HG03280 (cell line): ENCODE results near the gene SCAMP1.
"Not testable (repeated sequence)": the region's sequence is repeated elsewhere in the genome, so short reads cannot be mapped to it uniquely, and the experiment has no call there.

Experiments used
- ATAC-seq: cut with Tn5 transposase; IDR thresholded peaks from one replicate; pipeline ENCODE4 v1.9.1; 2021; ENCODE audit warnings: mild to moderate bottlenecking, moderate library complexity; ENCODE audit not compliant: unreplicated experiment

The SCAMP1 gene

DNA sequence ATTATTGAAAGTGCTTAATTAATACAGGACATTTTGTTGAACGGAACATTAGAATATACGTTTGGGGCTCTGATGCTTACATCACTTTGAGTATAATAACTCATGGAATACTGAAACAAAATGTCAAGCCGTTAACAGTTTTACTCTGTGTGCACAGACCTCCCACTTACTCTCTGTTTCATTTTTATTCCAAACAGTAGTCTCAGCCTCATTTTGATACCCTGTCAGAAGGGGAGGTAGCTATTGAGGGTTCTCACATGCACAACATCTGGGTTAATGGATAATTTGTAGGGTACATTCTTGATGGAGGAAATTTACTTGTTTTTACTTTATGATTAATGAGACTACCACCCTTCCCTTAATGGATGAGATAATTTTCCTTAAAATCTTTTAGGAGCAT lies 59.0 kb downstream of the SCAMP1 start:
- ATAC-seq, result no peak

DNA sequence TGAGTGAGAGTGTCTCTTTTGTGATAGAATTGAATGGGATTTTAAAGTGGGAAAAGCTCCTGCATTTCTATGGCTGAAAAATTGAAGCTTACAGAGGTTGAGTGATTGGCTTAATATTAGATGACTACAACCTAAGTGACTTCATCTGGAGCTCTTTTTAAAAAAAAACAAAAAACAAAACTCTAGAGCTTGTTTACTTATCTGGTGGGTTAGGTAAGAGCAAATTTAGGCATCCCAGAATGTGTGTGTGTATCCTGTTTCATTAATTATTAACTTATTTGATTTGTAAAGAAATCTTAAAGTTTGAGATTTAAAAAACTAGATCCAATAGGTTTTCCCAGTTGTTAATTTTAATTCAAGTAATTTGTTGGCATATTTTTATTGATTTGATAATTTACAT lies 60.1 kb downstream of the SCAMP1 start:
- no peak for ATAC-seq

DNA sequence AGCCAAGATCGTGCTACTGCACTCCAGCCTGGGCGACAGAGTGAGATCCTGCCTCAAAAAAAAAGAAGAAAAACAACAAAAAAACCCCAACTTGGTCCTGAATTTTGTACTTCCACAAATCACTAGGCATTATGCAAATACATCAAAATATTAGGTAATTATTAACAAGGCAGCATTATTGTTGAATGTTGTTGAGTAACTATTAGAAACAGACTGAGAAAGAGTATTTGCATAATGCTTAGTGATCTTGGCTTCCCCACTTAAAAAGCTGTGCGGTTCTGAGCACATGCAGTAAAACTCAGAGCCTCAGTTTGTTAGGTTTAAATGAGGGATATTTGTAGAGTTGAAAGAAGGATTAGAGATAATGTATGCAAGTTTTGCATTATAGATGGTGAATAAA lies 64.2 kb downstream of the SCAMP1 start:
- ATAC-seq, result no peak

DNA sequence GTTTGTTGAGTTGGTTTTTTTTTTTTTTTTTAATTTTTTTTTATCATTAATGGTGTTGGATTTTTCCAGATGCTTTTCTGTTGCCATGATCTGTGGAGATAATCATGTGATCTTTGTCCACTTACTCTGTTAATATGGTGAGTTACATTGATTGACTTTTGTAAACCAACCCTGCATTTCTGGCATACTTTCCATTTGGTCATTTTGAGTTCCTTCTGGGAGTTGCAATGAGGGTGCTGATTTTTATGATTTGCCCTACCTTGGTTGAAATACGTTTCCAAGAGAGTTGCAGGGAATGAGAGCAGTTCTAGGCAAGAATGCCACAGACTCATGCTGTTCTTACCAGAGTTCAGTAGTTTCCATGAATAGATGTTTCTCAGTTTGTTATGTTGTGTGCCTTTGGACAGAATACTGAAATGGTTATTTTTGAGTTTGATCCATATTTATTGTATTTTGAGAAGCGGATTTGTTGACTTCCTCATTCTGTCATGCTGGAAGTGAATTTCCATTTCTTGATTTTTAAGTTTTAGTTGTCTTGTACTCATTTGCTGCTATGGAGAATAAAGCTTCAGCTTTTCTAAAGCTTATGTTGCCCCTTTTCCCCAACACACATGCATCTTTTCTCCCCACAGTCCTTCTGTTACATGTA lies 69.0 kb downstream of the SCAMP1 start:
- no peak for ATAC-seq

DNA sequence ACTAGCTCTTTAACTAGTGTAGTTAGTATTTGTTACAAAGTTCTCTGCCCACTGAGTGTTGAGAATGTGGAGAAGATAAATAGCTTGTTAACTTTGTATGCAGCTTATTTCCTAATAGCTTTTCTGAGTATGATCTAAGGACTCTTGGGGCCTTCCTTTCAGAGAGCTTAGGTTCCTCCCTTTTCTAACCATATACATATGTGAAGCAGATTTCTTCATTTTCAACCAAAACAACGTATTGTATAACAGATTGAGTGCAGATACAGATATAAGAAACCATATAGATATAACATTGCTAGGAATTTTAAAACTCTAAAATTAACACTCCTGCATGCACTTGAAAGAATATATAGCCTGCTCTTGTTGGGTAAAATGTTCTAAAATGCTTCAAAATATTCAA lies 70.4 kb downstream of the SCAMP1 start:
- no peak for ATAC-seq

DNA sequence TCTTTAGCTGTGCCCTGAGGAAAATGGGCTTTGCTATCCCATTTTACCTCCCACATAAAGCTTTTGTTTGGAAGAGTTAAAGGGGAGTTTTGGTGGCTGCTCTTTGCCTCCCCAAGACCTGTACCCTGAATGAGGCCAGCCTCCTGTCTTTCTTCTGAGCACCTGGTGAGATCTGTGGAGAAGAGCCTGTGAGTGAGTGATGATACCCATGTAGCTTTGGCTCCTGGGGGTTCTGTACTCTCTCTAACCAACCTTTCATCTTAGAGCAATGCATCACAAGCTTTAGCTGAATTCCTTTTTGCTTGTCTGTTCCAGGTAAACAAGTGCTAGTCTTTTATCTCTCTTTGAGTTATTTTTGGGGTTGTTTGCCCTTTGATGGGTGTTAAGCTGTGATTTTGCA lies 73.6 kb downstream of the SCAMP1 start:
- no peak for ATAC-seq

DNA sequence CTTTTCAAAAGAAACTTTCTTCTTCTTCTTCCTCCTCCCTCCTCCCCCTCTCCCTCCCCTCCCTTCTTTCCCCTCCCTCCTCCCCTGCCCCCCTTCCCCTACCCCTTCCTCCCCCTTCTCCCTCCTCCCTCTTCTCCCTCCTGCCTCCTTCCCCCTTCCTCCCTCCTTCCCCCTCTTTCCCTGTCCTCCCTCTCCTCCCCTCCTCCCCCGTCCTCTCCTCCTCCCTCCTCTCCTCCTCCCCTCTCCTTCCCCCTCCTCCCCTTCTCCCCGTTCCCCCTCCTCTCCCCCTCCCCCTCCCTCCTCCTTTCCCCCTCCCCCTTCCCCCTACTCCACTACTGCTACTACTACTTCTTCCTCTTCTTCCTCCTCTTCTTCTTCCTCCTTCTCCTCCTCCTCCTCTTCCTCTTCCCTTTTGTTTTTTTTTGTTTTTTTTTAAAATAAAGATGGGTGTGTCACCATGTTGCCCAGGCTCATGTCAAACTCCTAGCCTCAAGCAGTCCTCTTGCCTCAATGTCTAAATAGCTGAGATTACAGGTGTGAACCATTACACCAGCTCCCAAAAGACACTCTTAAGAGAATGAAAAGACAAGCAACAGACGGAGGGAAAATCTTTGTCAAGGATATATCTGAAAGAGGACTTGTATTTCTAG lies 87.5 kb downstream of the SCAMP1 start:
- ATAC-seq, result no peak

DNA sequence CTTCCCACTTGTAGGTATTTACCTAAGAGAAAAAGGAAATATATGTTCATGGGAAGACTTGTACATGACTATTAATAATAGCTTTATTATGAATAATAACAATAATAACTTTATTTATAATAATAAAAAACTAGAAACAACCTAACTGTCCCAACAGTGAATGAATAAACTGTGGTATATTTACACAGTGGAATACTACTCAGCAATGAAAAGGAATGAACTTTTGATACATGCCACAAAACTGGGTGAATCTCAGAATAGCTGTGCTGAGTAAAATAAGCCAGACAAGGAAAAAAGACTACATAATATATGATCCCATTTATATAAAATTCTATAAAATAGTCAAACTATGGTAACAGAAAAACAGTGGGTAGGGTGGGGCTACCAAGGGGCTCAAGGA lies 88.7 kb downstream of the SCAMP1 start:
- no peak for ATAC-seq

DNA sequence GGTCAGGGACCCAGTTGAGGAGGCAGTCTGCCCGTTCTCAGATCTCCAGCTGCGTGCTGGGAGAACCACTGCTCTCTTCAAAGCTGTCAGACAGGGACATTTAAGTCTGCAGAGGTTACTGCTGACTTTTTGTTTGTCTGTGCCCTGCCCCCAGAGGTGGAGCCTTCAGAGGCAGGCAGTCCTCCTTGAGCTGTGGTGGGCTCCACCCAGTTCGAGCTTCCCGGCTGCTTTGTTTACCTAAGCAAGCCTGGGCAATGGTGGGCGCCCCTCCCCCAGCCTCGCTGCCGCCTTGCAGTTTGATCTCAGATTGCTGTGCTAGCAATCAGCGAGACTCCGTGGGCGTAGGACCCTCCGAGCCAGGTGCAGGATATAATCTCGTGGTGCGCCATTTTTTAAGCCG lies 97.1 kb downstream of the SCAMP1 start:
- not testable (repeated sequence) for ATAC-seq

DNA sequence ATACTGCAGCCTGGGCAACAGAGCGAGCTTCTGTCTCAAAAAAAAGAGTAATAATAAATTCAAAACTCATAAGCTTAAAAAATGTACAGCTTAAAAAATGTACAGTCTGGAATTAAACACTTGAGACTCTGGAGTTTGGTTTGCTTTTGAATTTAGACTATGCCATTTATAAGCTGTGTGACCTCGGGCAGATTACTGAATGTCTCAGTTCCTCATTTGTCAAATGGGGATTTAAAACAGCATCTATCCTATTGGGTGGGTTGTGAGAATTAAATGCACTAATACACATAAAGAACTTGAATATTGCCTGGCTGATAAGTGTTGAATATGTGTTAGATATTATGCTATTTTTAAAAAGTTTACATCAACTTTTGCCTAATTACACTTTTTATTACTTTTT lies 98.4 kb downstream of the SCAMP1 start:
- no peak for ATAC-seq

DNA sequence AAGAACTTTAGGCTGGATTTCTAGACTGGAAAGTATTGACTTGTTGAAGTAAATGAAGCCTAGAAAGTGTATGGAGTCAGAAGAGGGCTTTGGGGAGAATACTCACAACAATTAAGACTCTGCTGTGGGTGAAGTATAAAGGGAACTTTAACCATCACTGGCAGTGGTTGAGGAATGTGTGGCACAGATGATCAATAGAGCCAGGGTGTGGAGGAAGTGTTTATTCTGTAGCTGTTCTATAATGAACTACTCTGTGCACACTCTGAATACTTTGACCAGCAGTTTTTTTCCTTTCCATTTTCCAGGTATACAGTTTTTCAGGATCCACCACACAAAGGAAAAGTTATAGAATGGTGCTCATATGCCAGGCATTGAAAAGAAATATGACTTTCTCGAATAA lies 106.7 kb downstream of the SCAMP1 start:
- ATAC-seq, result no peak

DNA sequence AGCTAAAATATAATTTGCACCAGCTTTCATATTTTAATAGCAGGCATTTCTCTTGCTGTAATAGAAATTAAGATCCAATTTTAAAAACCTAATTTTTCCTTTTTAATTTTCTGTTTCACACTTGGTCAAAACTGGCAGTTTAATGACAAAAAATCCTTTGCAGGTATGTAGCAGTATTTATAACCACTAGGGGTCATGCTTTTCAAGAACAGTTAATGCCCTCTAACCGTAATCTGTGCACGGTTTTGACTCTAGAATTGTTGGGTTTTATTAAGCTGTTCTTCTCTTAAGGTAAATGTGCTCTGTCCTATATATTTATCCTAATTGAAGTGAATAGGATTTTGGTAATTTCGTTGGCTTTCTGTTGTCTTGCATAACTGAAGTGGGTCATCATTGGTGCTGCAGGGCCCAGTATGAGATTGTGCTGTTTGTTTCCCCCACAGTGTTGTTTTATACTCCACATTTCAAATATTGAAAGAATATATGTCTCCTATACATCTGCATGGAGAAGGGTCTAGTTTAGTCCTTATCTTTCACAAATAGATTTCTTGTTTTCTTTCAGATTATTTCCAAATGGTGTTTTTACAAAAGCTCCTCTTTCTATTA lies 107.4 kb downstream of the SCAMP1 start:
- ATAC-seq, result no peak

DNA sequence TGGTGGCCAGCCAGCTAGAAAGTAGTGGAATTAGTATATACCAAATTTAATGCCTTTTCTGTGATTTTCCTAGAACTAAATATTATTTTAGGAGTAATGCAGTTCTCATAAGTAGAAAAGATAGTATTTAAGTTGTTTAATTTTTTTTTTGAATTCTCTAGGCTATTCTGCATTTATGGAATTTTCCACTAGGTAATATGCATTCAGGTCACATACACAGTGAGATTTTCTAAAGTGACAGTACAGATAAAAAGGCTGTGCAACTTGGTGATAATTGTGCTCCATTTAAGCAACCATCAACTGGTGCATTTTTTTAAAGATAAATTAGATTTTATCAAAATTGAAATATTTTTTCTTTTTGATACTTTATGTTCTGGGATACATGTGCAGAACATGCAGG lies 111.5 kb downstream of the SCAMP1 start:
- no peak for ATAC-seq

DNA sequence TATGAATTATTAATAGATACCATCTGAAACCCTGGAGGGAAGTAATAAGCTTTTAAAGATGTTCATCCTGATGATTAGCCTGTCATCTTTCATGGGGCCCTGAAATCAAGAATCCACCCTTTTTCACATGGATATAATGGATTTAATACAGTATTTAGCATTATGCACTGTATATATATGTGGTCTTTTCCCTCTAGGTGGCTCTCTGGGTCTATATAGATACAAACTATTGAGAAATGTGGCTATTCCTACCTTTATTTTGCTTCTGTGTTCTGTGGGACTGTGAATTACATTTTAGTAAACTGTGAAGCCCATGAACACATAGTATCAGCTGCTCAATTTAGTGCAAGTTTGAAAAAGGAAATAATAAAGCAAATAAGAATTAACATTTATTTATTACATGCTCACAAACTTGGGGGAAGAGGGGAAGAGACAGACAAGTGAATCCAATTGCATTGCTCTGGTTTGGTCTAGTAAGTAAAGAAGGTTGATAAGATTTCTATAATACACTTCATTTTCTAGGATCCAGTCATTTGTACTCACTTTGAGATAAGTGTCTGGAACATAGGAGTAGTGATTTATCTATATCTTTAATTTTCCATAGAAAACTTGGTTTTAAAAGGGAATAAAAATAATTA lies 112.2 kb downstream of the SCAMP1 start:
- ATAC-seq, result no peak

DNA sequence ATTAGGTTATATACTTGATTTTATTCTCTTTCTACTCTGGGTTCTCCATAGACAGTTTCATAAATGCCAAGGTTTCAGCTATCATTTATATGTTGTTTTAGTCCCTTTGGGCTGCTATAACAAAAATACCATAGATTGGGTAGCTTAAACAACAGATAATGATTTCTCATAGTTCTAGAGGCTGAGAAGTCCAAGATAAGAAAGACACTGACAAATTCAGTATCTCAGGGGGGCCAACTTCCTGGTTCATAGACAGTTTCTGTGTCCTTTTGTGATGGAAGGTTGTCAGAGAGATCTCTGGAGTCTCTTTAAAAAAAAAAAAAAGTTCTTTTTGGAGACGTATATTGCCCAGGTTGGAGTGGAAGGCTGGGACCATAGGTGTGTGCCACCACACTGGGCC lies 113.3 kb downstream of the SCAMP1 start:
- ATAC-seq, result no peak

DNA sequence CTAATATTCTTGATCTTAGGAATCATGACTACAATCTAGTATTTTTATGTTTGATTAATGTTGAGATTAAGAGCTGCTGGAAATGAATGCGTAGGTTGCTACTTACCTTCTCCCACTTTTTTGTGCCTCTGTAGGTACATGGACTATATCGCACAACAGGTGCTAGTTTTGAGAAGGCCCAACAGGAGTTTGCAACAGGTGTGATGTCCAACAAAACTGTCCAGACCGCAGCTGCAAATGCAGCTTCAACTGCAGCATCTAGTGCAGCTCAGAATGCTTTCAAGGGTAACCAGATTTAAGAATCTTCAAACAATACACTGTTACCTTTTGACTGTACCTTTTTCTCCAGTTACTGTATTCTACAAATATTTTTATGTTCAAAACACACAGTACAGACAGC lies 115.0 kb downstream of the SCAMP1 start:
- ATAC-seq, result no peak

DNA sequence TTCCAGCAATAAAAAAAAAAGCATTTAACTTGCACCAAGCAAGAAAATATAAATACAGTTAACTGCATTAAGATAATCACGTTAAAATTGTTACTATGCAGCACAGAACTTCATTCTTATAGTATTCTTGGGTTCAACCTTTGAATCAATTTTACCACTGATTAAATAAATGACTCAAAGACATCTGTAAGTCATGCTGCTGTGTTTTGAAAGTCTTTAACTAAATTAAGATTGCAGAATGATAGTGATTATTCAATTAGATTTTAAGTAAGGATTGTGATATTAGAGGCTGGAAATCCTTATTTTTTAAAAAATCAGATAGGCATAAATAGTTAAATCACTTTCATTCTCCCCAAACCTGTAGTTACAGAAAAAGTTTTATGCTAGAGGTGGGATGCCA lies 116.4 kb downstream of the SCAMP1 start:
- no peak for ATAC-seq

DNA sequence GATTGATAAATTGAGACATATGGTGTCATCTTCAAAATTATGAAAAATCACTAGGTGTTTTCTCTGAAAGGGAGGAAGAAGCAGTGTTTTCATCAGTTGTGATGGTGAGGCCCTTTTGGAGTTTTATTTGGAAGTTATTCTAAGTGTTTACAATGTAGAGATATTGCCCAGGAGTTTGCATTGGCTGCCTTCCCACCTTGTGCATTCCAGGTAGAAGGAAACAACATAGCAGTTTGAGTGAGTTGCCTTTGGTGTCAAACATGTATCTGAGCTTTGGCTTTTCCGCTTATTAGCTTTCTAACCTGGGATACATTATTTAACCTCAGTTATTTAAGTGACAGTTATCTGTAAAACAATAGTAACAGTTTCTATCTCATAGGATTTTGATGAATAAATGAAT lies 122.5 kb downstream of the SCAMP1 start:
- ATAC-seq, result no peak

DNA sequence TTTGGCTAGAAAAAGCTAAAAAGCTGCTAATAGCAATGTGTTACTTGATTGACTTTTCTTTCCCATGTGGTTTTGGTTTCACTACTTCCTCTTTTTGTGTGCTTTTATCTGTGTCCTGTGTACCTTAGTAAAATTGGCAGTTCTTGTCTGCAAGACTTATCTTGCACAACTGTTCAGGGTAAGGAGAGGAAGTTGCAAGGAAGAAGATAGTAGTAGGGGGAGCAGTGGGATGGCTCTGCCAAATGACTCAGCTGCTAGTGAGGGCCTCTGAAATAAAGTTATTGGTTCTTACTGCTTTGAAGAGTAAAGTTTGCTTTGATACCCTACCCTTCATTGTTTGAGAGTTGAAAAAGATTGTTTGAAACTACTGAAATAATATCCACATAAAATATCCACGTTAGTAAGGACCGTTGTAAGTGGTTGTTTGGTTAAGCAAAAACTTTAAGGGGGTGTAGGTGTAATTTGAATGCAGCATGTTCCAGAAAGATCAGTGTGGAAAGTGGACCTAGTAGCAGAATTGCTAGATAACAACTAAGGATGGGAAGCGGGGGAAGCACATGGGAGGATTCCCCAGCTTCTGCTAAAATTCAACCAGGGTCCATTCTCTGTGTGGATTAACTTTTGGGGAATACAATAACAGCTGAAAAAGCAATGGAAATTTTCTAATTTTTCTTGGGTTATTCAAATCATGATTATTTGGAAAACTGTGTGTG lies 123.5 kb downstream of the SCAMP1 start:
- no peak for ATAC-seq

DNA sequence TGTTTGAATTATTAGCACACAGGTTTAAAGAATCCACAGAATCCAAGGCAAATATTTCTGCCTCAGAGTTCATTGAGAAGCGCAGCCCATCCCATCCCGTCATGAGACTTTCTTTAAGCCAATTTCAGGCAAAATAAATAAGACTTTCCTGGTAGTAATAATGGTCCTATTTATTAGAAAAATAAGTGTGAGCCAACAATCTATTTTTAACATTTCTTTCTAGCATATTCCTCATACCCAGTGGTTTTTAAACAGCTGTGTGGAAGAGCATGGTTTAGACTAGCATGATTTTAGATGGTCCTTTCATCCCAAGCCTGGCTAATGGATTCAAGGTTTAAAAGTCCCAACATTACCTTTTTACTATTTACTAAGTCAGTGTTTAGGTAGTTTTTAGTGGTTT lies 125.8 kb downstream of the SCAMP1 start:
- ATAC-seq, result no peak

DNA sequence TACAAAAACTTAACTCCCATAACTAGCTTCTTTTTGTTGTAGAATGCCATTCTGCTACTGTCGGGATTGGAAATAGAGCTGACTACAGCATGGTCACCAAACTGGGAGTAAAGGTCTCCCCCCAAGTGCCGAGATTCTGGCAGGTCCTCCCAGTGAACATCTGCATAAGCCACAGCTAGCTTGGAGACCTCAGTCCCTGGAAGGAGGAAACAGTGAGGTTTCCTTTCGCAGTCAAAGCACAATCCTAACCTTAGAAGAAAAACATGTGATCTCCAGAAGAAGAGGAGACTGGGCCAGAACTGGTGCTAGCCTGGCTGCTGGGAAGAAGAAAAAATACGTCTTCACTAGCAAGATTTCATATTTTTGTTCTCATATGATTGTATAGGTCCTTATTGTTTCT lies 127.4 kb downstream of the SCAMP1 start:
- ATAC-seq, result no peak
